Measurements from ENCODE around the gene BLVRB. TPM values are rescaled to one million over a fixed set of nuclear protein-coding genes. Genes with fewer than 3 reads are reported as not detected.

Gene BLVRB
- total RNA-seq, 4 donors from 2014 or later = 159 to 223 (median 194) TPM

DNA sequence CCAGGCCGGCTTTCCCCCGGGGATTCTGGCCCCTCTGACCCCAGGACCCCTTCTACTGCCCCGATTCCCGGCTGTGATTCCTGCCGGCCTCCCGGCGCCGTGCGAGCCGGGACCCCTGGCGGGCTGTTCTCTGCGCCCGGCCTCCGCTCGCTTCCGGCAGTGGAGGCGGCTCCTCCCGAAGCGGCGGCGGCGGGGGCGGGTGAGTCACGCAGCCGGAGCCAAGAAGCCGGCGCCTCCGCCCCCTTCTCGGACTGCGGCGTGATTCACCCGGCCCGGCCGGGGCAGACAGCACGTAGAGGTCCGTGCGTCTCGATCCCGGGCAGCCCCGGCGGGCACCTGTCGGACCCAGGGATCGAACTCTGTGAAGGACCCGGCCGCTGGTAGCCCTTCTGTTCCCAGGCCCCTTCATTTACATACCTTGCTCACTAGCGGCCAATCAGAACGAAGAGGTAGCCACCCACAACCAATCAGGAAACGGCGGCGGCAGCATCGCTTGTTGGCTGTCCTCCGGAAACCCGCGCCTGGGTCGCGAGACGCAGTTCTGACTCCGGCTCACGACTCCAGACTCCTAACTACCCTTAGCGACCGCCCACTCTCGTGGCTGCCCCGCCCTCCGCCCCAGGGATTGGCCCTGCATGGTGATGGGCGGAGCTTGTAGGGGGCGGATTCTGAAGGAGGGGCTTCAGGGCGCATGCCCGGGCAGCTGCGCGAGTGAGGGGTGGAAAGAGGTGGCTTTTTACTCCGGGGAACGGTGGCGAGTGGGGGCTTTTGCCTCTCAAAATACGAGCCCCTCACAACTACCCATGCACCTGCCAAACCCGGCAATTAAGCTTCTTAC lies 39.9 kb downstream of the BLVRB start, which contains the start of gene SERTAD1:
Gene SERTAD1, minus strand, starts transcription at position 543 of the 838 bp plus-strand sequence. CDS start 2,446 bp downstream, outside the sequence.
- intact Hi-C loops (cut with DNase I) = no loop called here
- H3K4me3 ChIP-seq = peak within 1 kb of the TSS; percentile 82 to 98 (median 92)

DNA sequence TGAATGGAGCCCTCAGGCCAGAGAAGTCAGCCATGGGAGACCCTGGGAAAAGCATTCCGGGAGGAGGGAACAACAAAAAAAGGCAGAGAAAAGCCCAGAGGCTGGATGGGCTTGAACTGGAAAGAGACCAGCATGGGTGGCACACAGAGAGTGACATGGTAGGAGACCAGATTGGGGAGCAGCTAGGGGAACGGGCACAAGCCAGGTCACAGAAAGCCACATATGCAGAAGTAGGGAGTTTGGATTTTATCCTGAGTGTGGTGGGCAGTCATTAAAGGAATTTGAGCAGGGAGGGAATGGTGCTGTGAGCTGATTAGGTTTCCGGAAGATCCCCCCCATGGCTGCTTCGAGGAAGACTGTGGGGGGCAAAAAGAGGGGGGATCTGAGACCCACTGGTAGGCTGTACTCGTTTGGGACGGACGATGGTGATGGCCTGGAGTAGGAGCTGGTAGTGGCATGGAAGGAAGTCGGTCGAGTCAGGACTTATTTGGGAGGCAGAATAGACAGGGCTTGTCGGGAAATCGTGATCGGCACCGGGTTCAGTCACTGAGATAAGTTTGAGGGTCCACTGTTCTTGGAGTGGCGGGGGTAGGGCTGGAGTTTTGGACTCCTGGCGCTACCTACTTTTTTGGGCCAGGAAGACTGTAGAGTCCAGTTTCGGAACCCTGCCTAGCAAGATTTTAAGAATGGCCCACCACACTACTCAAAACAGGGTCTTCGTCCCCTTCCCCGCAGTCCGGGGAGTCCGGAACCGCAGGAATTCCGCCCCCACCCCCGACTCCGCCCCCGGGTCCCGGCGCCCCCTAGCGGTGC lies 40.7 kb downstream of the BLVRB start:
- Histone ChIP-seq H3K27me3 (no peaks in the 10 kb centered on the region), H3K4me1 (peaks cover 33 to 53% (median 48%) of the 10 kb centered on the region in 4 donors), H3K4me3 (peak overlapping the region; percentile 82 to 98 (median 92)), H3K36me3 (peaks cover 10 to 20% (median 13%) of the 10 kb centered on the region in 4 donors), H3K9me3 (no peaks in the 10 kb centered on the region), H3K27ac (replicated peaks in 1 of 4) (peak overlapping the region; percentile 99 to 100 (median 100))
- intact Hi-C loops (cut with DNase I) = no loop called here
- TF ChIP-seq POLR2A (IDR thresholded peaks at IDR 0.05; ENCODE audit: low read depth) (no peak), POLR2AphosphoS5 (IDR thresholded peaks at IDR 0.05) (peak in 1 of 2 donors; percentile 3)
- TF ChIP-seq, protein P1, sequence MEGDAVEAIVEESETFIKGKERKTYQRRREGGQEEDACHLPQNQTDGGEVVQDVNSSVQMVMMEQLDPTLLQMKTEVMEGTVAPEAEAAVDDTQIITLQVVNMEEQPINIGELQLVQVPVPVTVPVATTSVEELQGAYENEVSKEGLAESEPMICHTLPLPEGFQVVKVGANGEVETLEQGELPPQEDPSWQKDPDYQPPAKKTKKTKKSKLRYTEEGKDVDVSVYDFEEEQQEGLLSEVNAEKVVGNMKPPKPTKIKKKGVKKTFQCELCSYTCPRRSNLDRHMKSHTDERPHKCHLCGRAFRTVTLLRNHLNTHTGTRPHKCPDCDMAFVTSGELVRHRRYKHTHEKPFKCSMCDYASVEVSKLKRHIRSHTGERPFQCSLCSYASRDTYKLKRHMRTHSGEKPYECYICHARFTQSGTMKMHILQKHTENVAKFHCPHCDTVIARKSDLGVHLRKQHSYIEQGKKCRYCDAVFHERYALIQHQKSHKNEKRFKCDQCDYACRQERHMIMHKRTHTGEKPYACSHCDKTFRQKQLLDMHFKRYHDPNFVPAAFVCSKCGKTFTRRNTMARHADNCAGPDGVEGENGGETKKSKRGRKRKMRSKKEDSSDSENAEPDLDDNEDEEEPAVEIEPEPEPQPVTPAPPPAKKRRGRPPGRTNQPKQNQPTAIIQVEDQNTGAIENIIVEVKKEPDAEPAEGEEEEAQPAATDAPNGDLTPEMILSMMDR (IDR thresholded peaks at IDR 0.05) = no peak
- DNase-seq (ENCODE audit: extremely low spot score) = no peak
- 2% methylated on average over 16 of the region's 28 CpGs for WGBS

More for the DNA sequence above, 39.9 kb downstream of the BLVRB start, which contains the start of gene SERTAD1:
- no peaks in the 10 kb centered on the region for H3K9me3 ChIP-seq
- H3K27ac ChIP-seq (replicated peaks in 1 of 4) = peak within 1 kb of the TSS; percentile 99 to 100 (median 100)
- DNase-seq (ENCODE audit: extremely low spot score) = peak; percentile 100
- no peaks in the 10 kb centered on the region for H3K27me3 ChIP-seq
- peaks cover 33 to 47% (median 44%) of the 10 kb centered on the region in 4 donors for H3K4me1 ChIP-seq
- WGBS = 0% methylated on average over 1 of the region's 75 CpGs
- H3K36me3 ChIP-seq = peaks cover 10 to 20% (median 13%) of the 10 kb centered on the region in 4 donors
- TF ChIP-seq POLR2A (IDR thresholded peaks at IDR 0.05; ENCODE audit: low read depth) (peak; percentile 96), EP300 (IDR thresholded peaks at IDR 0.05) (no peak), POLR2AphosphoS5 (IDR thresholded peaks at IDR 0.05) (peak; percentile 98 to 100)
- TF ChIP-seq, protein P1 (IDR thresholded peaks at IDR 0.05) = peak; percentile 85 to 88 (median 85)

DNA sequence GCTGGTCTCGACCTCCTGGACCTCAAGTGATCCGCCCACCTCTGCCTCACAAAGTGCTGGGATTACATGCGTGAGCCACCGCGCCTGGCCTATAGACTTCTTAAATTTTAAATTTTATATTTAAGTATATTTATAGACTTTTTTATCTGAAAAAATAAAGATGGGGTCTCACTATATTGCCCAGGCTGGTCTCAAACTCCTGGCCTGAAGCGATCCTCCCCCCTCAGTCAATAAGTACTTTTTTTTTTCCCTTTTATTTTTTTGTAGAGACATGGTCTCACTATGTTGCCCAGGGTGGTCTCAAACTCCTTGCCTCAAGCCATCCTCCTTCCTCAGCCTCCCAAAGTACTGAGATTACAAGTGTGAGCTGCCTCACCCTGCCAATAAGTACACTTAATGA lies 41.6 kb downstream of the BLVRB start:
- TF ChIP-seq, protein P1 (IDR thresholded peaks at IDR 0.05) = no peak
- peaks cover 33 to 53% (median 48%) of the 10 kb centered on the region in 4 donors for H3K4me1 ChIP-seq
- peaks cover 10 to 20% (median 13%) of the 10 kb centered on the region in 4 donors for H3K36me3 ChIP-seq
- intact Hi-C loops (cut with DNase I) = no loop called here
- H3K27me3 ChIP-seq = no peaks in the 10 kb centered on the region
- H3K4me3 ChIP-seq = peak overlapping the region; percentile 82 to 98 (median 92)
- DNase-seq (ENCODE audit: extremely low spot score) = no peak
- no peaks in the 10 kb centered on the region for H3K9me3 ChIP-seq
- H3K27ac ChIP-seq (replicated peaks in 1 of 4) = peak overlapping the region; percentile 99 to 100 (median 100)
- 93% methylated on average over 6 of the region's 6 CpGs for WGBS

DNA sequence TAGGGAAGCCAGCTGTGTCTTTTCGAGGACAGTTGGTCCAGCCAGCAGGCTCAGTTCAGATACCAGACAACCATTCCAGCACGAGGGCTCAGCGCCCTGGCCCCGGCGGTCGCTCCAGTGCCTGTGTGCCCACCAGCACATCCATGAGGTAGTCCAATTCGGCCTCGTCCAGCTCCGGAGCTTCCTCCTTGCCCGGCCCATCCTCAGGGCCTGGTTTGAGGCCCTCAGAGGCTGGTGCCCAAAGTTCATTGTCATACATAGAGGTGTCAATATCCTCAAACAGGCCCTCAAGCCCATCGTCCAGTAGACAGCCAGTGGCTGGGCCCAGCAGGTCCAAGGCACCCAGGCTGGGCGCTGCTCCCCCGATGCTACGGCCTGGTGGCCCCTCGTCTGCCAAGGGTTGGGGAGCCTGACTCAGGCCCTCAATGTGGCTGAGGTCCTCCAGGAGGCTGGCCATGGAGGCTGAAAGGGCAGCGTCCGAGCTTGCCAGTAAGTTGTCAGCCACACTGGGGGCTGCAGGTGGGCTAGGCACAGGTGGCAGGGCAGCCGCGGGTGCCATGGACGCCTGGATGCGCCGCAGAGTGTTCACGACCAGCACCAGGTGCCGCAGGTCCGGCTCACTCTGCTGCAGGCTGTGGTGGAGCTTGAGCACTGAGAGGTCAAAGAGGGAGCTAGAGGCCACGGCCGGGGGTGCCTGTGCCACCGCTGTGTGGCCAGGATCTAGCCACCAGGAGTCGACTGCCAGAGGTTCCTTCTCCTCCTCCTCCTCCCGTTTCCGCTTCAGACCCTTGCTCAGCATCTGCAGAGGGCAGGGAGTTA lies 42.6 kb downstream of the BLVRB start:
- no peaks in the 10 kb centered on the region for H3K27me3 ChIP-seq
- H3K9me3 ChIP-seq = no peaks in the 10 kb centered on the region
- peak overlapping the region in 1 of 4 donors; percentile 94 for H3K4me3 ChIP-seq
- no peak for DNase-seq (ENCODE audit: extremely low spot score)
- peaks cover 34 to 55% (median 50%) of the 10 kb centered on the region in 4 donors for H3K4me1 ChIP-seq
- TF ChIP-seq POLR2AphosphoS5 (IDR thresholded peaks at IDR 0.05) (no peak), EP300 (IDR thresholded peaks at IDR 0.05) (no peak), POLR2A (IDR thresholded peaks at IDR 0.05; ENCODE audit: low read depth) (no peak)
- TF ChIP-seq, protein P1 (IDR thresholded peaks at IDR 0.05) = no peak
- H3K36me3 ChIP-seq = peaks cover 10 to 20% (median 13%) of the 10 kb centered on the region in 4 donors
- intact Hi-C loops (cut with DNase I) = no loop called here
- 80% methylated on average over 14 of the region's 31 CpGs for WGBS
- peak overlapping the region; percentile 98 to 100 (median 100) for H3K27ac ChIP-seq (replicated peaks in 1 of 4)

All from esophagus muscularis mucosa (tissue), 4 donors.